ENCODE measurements around the gene PRKAA1.
"Not testable (repeated sequence)": the region's sequence is repeated elsewhere in the genome, so short reads cannot be mapped to it uniquely, and the experiment has no call there.

The PRKAA1 gene

GRCh38 chr5:40827188-40827977, 29.2 kb upstream of the PRKAA1 start:
- Histone ChIP-seq H2AFZ (ENCODE audit: low read length) (no peak overlapping the region), H4K20me1 (ENCODE audit: insufficient read depth, low read length) (no peaks in the 10 kb centered on the region), H3K9me3 (ENCODE audit: low read length) (no peaks in the 10 kb centered on the region), H3K9me2 (ENCODE audit: low read depth, low read length) (no peaks in the 10 kb centered on the region), H3K4me1 (ENCODE audit: insufficient read depth, low read length, severe bottlenecking) (peaks cover 10% of the 10 kb centered on the region), H3K9ac (ENCODE audit: low read length) (no peak overlapping the region), H3K79me2 (ENCODE audit: insufficient read depth, low read length) (peaks cover 5% of the 10 kb centered on the region; the same call in 1 of the 2 replicates), H3K36me3 (ENCODE audit: insufficient read depth, low read length) (peaks cover 66% of the 10 kb centered on the region), H3K27me3 (ENCODE audit: insufficient read depth, low read length) (no peaks in the 10 kb centered on the region), H3K27ac (ENCODE audit: low read depth, low read length, poor library complexity, severe bottlenecking) (no peak overlapping the region), H3K4me2 (ENCODE audit: low read length) (no peak overlapping the region), H3F3A (ENCODE audit: insufficient read depth, low read length) (peaks cover 15% of the 10 kb centered on the region; the same call in 1 of the 2 replicates), H3K4me3 (ENCODE audit: low read depth, low read length, poor library complexity, severe bottlenecking) (no peak overlapping the region)
- TF ChIP-seq CTCF (IDR thresholded peaks at IDR 0.05; ENCODE audit: low read length) (no peak), EZH2 (IDR thresholded peaks at IDR 0.05; ENCODE audit: borderline replicate concordance, low read length) (no peak)

- no peaks in the 10 kb centered on the region for H4K20me1 ChIP-seq (ENCODE audit: insufficient read depth, low read length)
- H3K27me3 ChIP-seq (ENCODE audit: insufficient read depth, low read length) = no peaks in the 10 kb centered on the region
- H3K36me3 ChIP-seq (ENCODE audit: insufficient read depth, low read length) = peaks cover 59% of the 10 kb centered on the region
These were observed 28.5 kb upstream of the PRKAA1 start for GRCh38 chr5:40826489-40827187.

GRCh38 chr5:40825461-40826043, 27.4 kb upstream of the PRKAA1 start:
- not testable (repeated sequence) for H3K4me1 ChIP-seq (ENCODE audit: insufficient read depth, low read length, severe bottlenecking); H3K27me3 ChIP-seq (ENCODE audit: insufficient read depth, low read length); H3K9me2 ChIP-seq (ENCODE audit: low read depth, low read length); H3K4me3 ChIP-seq (ENCODE audit: low read depth, low read length, poor library complexity, severe bottlenecking); H3K4me2 ChIP-seq (ENCODE audit: low read length); H4K20me1 ChIP-seq (ENCODE audit: insufficient read depth, low read length); H3K9me3 ChIP-seq (ENCODE audit: low read length); H2AFZ ChIP-seq (ENCODE audit: low read length); H3K9ac ChIP-seq (ENCODE audit: low read length); H3K79me2 ChIP-seq (ENCODE audit: insufficient read depth, low read length)
- H3K36me3 ChIP-seq (ENCODE audit: insufficient read depth, low read length) = peaks cover 48% of the 10 kb centered on the region
- H3F3A ChIP-seq (ENCODE audit: insufficient read depth, low read length) = peaks cover 15% of the 10 kb centered on the region; the same call in 1 of the 2 replicates
- peak overlapping the region; percentile 1 for H3K27ac ChIP-seq (ENCODE audit: low read depth, low read length, poor library complexity, severe bottlenecking)

More at GRCh38 chr5:40826489-40827187, 28.5 kb upstream of the PRKAA1 start:
- Histone ChIP-seq H2AFZ (ENCODE audit: low read length) (no peak overlapping the region), H3K79me2 (ENCODE audit: insufficient read depth, low read length) (no peaks in the 10 kb centered on the region), H3K9me2 (ENCODE audit: low read depth, low read length) (no peaks in the 10 kb centered on the region), H3K4me3 (ENCODE audit: low read depth, low read length, poor library complexity, severe bottlenecking) (no peak overlapping the region), H3K4me2 (ENCODE audit: low read length) (no peak overlapping the region), H3K9ac (ENCODE audit: low read length) (no peak overlapping the region), H3K4me1 (ENCODE audit: insufficient read depth, low read length, severe bottlenecking) (peaks cover 2% of the 10 kb centered on the region), H3K9me3 (ENCODE audit: low read length) (no peaks in the 10 kb centered on the region), H3K27ac (ENCODE audit: low read depth, low read length, poor library complexity, severe bottlenecking) (peak overlapping the region; percentile 29), H3F3A (ENCODE audit: insufficient read depth, low read length) (peaks cover 15% of the 10 kb centered on the region; the same call in 1 of the 2 replicates)
- TF ChIP-seq EZH2 (IDR thresholded peaks at IDR 0.05; ENCODE audit: borderline replicate concordance, low read length) = no peak
- no peak for TF ChIP-seq CTCF (IDR thresholded peaks at IDR 0.05; ENCODE audit: low read length)

All from OCI-LY1 (cell line).